HPDE6-E6E7 (cell line): ENCODE results near the gene CAND2.

Source experiments
- DNase-seq: peaks from one replicate; pipeline ENCODE4 v3.0.0; 2011; ENCODE audit warnings: missing footprints; ENCODE audit errors: extremely low spot score

Gene CAND2

GRCh38 chr3:12807066-12807465, 10.6 kb downstream of the CAND2 start:
- no peak for DNase-seq

- DNase-seq, result no peak
Observed at GRCh38 chr3:12807601-12808359, 11.3 kb downstream of the CAND2 start.

- no peak for DNase-seq
Observed at GRCh38 chr3:12808587-12808986, 12.1 kb downstream of the CAND2 start.

- DNase-seq, result no peak
Observed at GRCh38 chr3:12809001-12809400, 12.5 kb downstream of the CAND2 start.

- no peak for DNase-seq
Observed at GRCh38 chr3:12809435-12809834, 13.0 kb downstream of the CAND2 start.

GRCh38 chr3:12810013-12810780, 13.7 kb downstream of the CAND2 start:
- DNase-seq, result peak; percentile 66

- DNase-seq, result no peak
Observed at GRCh38 chr3:12810961-12811360, 14.5 kb downstream of the CAND2 start.

GRCh38 chr3:12812812-12813211, 16.3 kb downstream of the CAND2 start:
- DNase-seq, result no peak

- DNase-seq, result no peak
Observed at GRCh38 chr3:12813967-12814366, 17.5 kb downstream of the CAND2 start.

GRCh38 chr3:12815078-12815477, 18.6 kb downstream of the CAND2 start:
- DNase-seq, result no peak

GRCh38 chr3:12815719-12816118, 19.2 kb downstream of the CAND2 start:
- no peak for DNase-seq

GRCh38 chr3:12816521-12817342, 20.3 kb downstream of the CAND2 start:
- no peak for DNase-seq

- DNase-seq, result no peak
Observed at GRCh38 chr3:12817343-12817710, 20.8 kb downstream of the CAND2 start.

- no peak for DNase-seq
Observed at GRCh38 chr3:12818273-12818672, 21.8 kb downstream of the CAND2 start.

GRCh38 chr3:12818773-12819172, 22.3 kb downstream of the CAND2 start:
- DNase-seq, result no peak

GRCh38 chr3:12822725-12823373, 26.4 kb downstream of the CAND2 start:
- no peak for DNase-seq

- no peak for DNase-seq
Observed at GRCh38 chr3:12824299-12824698, 27.8 kb downstream of the CAND2 start.

- no peak for DNase-seq
Observed at GRCh38 chr3:12825156-12825555, 28.7 kb downstream of the CAND2 start.

GRCh38 chr3:12828751-12829150, 32.3 kb downstream of the CAND2 start:
- no peak for DNase-seq

GRCh38 chr3:12829404-12829803, 32.9 kb downstream of the CAND2 start:
- DNase-seq, result no peak

GRCh38 chr3:12829886-12830784, 33.7 kb downstream of the CAND2 start:
- DNase-seq, result no peak
